NCI-H2029 treated with DMSO at 0.1 percent for 48 hours (cell line): ENCODE data around the gene EPS15.

Source experiments
- DNase-seq: peaks from one replicate; lab custom pipeline; 2025; lab: John Stamatoyannopoulos, UW

EPS15 gene

GRCh38 chr1:51380936-51381335, 138.1 kb downstream of the EPS15 start:
- DNase-seq = no peak

- no peak for DNase-seq
Measured at GRCh38 chr1:51378871-51379270, 140.2 kb downstream of the EPS15 start.

GRCh38 chr1:51373898-51374297, 145.2 kb downstream of the EPS15 start:
- DNase-seq = no peak

GRCh38 chr1:51372561-51372960, 146.5 kb downstream of the EPS15 start:
- no peak for DNase-seq

GRCh38 chr1:51369171-51369570, 149.9 kb downstream of the EPS15 start:
- no peak for DNase-seq

GRCh38 chr1:51365774-51366173, 153.3 kb downstream of the EPS15 start:
- no peak for DNase-seq

GRCh38 chr1:51359879-51360278, 159.2 kb downstream of the EPS15 start:
- no peak for DNase-seq

- no peak for DNase-seq
Measured at GRCh38 chr1:51355382-51355781, 163.7 kb downstream of the EPS15 start.

GRCh38 chr1:51354416-51354815, 164.7 kb downstream of the EPS15 start:
- no peak for DNase-seq

GRCh38 chr1:51351907-51352306, 167.2 kb downstream of the EPS15 start:
- DNase-seq = no peak

GRCh38 chr1:51349862-51350261, 169.2 kb downstream of the EPS15 start:
- DNase-seq = no peak

- no peak for DNase-seq
Measured at GRCh38 chr1:51348147-51348527, 170.9 kb downstream of the EPS15 start.

- no peak for DNase-seq
Measured at GRCh38 chr1:51347398-51348146, 171.5 kb downstream of the EPS15 start.

- no peak for DNase-seq
Measured at GRCh38 chr1:51346086-51346942, 172.8 kb downstream of the EPS15 start.

- DNase-seq = no peak
Measured at GRCh38 chr1:51345300-51345687, 173.8 kb downstream of the EPS15 start.

- no peak for DNase-seq
Measured at GRCh38 chr1:51344602-51345299, 174.3 kb downstream of the EPS15 start.

- DNase-seq = no peak
Measured at GRCh38 chr1:51344276-51344601, 174.8 kb downstream of the EPS15 start.

GRCh38 chr1:51343624-51344023, 175.4 kb downstream of the EPS15 start:
- DNase-seq = no peak

- no peak for DNase-seq
Measured at GRCh38 chr1:51342591-51343206, 176.4 kb downstream of the EPS15 start.

- no peak for DNase-seq
Measured at GRCh38 chr1:51341876-51342496, 177.1 kb downstream of the EPS15 start.

GRCh38 chr1:51340380-51340779, 178.7 kb downstream of the EPS15 start:
- DNase-seq = no peak

- no peak for DNase-seq
Measured at GRCh38 chr1:51336711-51337110, 182.4 kb downstream of the EPS15 start.
